ENCODE data around the gene ATF5.

Gene ATF5, protein sequence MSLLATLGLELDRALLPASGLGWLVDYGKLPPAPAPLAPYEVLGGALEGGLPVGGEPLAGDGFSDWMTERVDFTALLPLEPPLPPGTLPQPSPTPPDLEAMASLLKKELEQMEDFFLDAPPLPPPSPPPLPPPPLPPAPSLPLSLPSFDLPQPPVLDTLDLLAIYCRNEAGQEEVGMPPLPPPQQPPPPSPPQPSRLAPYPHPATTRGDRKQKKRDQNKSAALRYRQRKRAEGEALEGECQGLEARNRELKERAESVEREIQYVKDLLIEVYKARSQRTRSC

DNA sequence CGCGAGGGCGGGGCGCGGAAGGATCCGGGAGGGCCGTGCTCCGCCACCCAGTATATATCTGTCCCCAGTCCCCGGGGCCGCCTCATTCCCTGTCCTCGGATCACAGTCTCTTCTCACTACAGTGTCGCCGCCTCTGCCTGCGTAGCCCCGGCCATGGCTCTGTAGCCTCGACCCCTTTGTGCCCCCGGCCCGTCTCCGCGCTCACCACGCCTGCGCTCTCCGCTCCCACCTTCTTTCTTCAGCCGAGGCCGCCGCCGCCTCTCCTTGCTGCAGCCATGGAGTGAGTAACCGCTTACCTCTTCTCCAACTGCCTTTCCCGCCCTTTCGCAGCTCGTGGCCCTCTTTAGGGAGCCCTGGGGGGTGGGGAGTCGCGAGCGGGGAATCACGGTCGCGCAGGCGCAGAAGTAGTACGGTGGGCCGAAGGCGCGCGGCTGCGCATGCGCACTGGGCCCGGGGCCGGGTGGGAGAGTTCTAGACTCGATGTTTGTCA, at the start of gene ATF5, which contains the start of gene NUP62:
TSS of gene ATF5 (plus strand) at position 85 of the 490 bp plus-strand sequence. CDS start 1,646 bp downstream, outside the sequence.
TSS of gene NUP62 (minus strand) at position 384 of the 490 bp plus-strand sequence. CDS start 19,697 bp downstream, outside the sequence.
- peak; percentile 89 to 96 for DNase-seq

DNA sequence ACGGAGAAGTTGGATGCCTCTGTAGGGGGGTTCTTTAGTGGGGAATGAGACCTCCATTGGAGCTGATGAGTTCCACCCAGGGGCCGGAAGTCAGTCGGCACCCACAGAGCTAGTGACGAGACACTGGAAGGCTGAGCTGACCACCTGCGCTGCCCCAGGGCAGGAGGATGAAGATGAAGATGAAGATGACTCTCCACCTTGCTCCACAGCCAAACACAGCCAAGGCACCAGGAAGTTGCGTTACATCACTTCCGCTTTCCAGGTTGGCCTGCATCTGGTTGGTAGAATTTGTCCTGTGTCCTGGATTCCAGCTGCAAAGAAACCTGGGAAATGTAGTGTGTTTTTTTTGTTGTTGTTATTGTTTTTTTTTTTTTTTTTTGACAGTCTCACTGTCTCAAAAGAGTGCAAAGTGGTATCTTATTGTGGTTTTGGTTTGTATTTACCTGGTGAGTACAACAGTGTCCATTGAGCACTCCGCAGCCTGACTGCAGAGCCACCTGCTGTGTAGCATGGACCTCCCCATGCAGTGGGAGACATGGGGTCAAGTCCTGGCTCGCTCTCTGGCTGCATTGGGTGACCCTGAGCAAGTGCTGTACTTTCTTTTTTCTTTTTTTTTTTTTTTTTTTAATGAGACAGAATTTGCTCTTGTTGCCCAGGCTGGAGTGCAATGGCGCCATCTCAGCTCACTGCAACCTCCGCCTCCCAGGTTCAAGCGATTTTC, 49.6 kb upstream of the ATF5 start:
- DNase-seq, result no peak

DNA sequence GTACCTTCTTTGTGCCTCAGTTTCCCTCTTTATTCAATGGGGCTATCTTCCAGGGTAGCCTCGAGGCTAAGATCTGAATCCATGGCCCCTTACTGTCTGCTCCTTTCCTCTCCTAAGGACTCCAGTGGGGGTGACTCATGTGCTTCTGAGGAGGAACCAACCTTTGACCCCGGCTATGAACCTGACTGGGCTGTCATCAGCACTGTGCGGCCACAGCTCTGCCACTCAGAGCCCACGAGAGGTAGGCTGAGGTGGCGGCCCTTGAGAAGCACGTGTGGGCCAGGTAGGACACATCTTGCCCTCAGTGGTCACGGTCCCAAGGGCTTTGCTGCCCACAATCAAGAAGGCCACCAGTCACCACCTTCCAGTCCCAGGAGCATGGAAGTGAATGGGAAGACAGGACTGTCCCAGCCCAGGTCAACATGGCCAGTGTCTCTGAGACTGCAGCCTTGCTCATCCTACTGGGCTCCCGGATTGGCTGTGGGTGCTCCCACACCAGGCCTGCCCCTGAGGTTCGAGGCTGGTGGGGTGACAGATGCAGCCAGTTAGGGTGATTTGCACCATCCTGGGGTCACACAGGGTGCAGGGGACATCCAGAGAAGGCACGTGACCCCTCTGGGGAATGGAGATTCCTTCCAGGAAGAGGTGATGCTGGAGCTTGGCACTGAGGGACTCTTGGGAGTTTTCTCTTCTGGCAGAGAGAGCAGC, 48.7 kb upstream of the ATF5 start:
- DNase-seq, result no peak

DNA sequence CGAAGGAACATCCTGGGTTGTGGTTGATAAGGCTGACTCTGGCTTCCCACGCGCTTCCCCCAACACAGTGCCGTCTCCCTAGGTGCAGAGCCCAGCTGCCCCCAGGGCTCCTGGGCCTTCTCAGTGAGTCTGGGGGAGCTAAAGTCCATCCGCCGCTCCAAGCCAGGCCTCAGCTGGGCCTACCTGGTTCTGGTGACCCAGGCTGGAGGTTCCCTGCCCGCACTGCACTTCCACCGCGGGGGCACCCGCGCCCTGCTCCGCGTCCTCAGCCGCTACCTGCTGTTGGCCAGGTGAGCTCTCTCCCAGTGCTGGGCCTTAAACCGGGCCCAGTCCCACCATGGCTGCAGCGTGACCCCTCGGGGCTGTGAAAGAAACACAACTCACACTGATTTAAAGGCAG, 47.8 kb upstream of the ATF5 start:
- no peak for DNase-seq

DNA sequence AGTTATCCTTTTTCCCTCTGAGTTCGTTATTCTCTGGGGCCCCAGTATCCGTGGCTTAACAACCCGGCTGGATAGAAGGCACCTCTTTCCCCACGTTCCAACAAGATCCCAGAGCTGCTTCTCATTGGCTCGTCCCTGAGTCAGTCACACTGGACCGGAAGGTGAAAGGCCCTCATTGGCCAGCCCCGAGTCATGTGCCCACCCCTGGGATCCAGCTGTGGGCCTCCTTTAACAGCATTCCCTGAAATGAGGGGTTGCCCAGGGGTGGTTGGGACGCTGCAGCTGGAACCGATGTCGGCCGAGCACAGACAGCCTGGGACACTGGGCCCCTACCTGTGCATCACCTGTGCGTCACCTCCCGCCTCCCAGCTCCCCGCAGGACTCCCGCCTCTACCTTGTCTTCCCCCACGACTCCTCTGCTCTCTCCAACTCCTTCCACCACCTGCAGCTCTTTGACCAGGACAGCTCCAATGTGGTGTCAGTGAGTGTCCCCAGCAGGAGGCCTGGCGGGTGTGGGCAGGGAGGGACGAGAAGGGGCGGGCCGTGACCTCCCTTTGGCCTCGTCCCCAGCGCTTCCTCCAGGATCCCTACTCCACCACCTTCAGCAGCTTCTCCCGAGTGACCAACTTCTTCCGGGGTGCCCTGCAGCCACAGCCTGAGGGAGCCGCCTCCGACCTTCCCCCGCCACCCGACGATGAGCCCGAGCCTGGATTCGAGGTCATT, 47.2 kb upstream of the ATF5 start:
- no peak for DNase-seq

DNA sequence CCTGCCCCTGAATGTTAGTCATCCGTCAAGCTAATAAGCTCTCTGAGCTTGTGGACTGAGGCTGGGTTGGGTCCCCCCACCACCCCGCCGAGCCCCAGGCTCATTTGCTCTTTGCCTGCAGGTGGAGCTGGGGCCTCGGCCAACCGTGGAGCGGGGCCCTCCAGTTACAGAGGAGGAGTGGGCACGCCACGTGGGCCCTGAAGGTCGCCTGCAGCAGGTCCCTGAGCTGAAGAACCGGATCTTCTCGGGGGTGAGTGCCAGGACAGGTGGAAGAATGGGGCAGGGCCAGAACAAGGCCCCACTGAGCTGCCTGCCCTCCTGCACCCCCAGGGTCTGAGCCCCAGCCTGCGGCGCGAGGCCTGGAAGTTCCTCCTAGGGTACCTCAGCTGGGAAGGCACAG, 46.4 kb upstream of the ATF5 start:
- no peak for DNase-seq

DNA sequence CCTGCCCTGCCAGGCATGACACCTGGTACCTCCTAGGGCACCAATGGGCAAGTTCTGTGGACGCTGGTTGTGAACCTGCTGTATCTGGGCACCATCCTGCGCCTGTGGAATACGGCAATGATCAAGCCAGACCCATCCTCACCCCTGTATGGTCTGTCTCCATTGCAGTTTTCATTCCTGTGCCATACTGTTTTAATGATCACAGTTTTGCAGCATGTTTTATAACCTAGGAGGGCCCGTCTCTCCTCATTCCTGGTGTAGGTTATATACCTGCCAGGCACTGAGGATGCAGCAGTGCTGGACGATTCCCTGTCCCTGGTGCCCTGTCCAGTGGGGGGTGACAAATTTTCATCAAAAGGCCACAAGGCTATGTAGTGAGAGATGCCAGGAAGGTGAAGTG, 45.9 kb upstream of the ATF5 start:
- no peak for DNase-seq

DNA sequence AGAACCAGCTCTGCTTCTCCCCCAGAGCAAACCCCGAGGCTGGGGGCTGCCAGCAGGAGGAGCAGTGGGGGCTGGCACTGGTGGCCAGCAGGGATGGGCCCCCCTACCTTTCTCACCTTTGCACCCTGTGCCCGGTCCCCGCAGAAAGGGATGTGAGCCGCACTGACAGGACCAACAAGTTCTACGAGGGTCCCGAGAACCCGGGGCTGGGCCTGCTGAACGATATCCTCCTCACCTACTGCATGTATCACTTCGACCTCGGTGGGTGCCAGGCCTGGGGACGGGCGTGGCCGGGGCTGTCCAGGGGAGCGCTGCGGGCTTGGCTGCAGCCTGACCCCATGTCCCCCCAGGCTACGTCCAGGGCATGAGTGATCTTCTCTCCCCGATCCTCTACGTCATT, 44.9 kb upstream of the ATF5 start:
- no peak for DNase-seq

DNA sequence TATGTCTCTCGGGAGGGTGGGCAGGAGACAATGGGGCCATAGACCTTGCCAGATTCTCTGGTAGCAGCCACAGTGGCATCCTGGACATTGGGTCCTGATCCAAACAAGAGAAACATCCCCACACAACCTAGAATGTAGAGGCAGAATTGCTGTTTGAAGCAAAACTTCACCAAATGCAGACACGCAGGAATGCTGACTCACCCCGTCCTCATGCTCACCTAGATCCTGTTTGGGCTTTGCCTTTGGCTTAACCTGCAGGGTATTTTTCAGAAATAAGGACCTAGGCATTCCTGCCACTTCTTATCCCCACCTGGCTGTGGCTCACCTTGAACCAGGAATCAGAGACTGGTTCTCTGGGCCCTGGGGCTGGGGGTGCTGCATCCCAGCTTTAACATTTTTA, 44.2 kb upstream of the ATF5 start:
- DNase-seq, result no peak

DNA sequence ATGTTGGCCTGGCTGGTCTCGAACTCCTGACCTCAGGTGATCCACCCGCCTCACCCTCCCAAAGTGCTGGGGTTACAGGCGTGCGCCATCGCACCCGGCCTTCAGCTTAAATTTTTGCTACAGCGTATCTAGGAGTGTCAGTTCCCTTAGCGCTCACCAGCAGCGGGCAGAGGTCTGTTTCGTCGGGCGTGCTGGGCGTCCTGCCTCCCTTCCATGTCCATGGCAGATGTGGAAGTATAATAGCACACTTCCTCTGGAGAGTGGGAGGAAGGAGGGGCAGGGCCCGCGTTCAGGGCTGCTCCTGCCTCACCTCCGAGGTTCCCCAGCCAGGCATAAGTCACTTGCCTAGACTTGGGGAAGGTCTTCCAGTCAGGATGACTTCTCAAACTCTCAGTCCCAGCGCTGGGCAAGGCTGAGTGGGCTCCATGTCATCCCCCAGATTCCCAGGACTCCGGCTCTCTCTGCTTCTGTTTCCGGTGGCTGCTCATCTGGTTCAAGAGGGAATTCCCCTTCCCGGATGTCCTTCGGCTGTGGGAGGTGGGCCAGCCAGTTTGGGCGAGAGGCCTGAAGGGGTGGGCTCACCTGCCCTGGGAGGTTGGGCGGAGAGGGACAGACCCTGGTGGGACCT, 41.9 kb upstream of the ATF5 start:
- no peak for DNase-seq

DNA sequence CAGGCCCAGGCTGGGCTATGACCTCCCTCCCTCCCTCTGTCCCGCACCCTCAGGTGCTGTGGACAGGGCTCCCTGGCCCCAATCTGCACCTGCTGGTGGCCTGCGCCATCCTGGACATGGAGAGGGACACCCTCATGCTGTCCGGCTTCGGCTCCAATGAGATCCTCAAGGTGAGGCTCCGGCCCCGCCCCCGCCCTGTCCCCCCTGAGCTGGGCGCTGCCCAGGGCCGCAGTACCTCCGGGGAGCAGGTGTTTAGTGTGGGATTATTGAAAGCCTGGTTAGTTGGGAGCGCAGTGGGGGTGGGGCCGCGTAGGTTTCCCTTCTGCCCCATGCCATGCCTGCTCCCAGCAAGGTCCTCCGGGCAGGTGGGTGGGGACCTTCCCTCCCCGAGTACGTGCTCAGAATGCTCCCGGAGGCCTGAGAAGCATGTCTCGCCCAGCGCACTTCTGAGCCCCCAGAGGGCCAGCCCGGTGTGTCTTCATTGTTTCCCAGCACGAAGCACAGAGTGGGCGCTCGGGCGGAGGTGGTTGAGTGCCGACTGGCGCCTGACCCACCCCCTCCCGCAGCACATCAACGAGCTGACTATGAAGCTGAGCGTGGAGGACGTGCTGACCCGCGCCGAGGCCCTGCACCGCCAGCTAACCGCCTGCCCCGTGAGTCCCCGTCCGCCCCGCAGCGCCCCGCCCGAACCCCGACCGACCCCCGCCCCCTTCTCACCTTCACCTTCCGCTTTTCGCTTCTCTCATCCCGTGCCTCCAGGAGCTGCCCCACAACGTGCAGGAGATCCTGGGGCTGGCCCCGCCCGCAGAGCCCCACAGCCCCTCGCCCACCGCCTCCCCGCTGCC, 41.1 kb upstream of the ATF5 start:
- DNase-seq, result no peak

DNA sequence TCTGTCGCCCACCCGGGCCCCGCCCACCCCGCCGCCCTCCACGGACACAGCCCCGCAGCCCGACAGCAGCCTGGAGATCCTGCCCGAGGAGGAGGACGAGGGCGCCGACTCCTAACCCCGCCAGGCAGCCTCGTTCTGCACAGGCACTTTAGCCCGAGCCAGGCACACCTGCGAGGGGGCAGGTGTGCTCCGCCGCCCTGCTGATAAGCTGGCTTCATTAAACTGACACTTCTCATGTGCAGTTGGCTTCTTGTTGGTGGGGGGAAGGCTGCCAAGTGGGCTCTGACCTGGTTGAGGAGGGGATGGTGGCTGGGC, 40.5 kb upstream of the ATF5 start:
- DNase-seq, result no peak

DNA sequence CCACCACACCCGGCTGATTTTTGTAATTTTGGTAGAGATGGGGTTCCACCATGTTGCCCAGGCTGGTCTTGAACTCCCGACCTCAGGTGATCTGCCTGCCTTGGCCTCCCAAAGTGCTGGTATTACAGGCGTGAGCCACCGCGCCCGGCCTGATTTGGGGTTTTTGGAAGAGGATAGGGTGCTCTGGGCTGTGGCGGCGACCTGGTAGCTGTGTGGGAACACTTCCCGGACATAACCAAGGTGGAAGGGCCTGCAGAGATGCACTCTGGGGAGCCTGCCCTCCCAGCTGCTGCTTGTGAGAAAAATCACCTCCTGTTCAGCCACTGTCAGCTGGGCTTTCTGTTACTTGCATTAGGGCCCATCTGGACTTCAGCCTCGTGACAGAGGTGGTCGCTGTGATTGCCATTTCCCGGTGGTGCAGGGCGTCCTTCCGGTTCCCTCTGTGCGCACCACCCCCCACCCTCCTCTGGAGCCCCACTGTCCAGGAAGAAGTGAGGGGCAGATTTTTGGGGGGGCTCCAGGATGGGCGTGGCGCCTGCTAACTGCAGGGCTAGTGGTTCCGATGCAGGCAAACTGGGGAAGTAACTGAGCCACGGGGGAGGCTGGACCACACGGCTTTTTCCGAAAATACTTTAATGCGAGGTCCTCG, 39.8 kb upstream of the ATF5 start:
- no peak for DNase-seq

DNA sequence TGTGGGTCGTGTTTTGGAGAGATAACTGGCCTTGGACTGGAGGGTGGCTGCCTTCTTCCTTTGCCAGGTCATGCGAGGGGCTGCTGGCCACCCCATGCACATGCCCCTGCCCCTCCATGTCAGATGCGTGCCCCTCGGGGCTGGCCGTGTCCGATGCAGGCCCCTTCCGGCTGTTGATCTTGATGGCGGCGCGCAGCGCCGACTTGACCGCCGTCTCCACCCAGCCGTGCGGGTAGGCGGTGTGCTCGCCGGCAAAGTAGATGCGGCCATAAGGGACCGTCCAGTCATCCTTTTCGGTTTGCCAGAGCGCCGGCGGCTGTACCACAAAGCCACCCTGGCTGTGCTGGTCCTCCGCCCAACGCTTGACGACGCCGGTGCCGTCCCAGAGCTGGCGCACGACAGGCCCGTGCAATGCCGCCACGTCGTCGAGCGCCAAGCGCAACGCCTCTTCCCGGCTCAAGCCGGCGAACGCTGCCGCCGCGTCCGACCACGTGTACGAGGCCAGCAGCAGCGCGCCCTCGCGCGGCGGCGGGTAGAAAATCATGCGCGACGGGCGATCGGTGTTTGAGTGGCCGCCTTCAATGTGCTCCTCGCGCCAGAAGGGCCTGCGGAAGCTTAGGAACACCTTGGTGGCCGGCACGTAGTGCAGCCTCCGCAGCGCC, 39.2 kb upstream of the ATF5 start:
- DNase-seq, result peak; percentile 71 to 72

DNA sequence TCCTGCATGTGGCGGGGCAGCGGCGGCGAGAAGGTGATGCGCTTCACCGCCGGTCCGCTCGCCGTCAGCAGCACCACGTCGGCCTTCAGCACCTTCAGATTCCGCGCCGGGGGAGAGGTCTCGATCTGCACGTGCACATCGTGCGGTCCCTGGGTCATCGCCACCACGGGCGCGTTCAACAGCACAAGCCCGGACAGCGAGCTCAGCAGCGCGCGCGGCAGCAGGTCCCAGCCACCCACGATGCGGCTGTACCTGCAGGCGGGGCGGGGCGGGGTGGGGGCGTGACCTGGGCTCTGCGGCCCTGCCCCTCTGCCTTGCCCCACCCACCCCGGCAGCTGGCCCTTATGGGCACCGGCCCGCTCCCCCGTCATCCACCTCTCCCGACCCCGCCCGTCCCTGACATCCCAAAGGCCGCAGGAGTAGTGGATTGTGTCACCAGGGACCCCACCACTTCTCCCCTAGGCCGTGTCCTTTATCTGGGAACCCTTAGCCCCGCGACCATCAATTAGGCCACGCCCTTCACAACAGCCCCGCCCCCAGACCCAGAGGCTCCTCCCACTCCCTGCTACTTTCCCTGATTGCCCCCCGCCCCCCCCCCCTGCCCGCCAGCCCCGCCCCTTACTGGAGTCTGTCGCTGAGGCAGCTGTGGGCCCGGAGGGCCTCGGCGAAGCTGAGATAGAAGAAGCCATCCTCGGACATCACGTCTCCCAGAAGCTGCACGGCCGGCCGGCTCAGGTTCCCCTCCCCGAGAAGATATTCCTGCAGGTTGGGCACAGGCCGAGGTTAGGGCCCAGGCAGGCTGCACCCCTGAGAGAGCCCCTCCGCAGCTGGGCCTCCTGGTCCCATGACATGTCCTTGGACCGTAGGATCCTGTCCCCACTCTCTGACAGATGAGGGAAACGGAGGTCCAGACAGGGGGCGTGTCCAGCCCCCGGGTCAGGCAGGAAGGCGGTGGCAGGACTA, 38.4 kb upstream of the ATF5 start:
- peak; percentile 68 to 76 for DNase-seq

DNA sequence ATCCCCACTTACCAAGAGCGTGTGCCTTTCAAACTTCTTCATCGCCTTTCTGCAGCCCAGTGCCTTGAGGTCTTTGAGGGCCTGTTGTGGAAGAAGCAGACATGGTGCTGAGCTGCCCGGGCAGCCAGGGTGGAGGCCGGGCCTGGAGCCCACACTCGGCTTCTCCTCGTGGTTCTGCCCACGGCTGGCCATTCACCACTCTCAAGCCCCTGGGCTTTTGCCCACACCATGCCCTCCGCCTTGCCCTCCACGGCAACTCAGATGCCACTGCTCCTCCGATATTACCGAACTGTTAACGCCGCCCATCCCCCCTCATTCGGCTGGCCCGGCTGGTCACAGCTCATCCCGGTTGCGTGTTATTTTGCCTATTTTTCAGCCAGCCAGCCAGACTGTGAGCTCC, 37.6 kb upstream of the ATF5 start:
- DNase-seq, result no peak

DNA sequence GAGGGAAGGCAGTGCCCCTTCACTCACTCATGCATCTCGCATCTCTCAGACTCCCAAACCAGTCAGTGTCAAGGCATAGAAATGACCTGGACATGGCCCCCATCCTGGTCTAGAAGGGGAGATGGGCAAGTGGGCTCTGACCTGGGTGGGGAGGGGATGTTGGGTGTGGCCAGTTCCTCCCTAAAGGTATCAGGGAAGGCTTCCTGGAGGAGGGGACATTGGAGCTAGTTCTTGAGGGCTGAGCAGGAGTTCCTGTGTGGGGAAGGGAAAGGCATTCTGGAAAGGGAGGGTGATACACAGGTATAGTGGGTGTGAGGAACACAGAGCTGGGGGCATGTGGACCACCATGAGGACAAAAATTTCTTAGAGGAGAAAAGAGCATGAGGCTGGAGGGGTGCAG, 36.3 kb upstream of the ATF5 start:
- no peak for DNase-seq

DNA sequence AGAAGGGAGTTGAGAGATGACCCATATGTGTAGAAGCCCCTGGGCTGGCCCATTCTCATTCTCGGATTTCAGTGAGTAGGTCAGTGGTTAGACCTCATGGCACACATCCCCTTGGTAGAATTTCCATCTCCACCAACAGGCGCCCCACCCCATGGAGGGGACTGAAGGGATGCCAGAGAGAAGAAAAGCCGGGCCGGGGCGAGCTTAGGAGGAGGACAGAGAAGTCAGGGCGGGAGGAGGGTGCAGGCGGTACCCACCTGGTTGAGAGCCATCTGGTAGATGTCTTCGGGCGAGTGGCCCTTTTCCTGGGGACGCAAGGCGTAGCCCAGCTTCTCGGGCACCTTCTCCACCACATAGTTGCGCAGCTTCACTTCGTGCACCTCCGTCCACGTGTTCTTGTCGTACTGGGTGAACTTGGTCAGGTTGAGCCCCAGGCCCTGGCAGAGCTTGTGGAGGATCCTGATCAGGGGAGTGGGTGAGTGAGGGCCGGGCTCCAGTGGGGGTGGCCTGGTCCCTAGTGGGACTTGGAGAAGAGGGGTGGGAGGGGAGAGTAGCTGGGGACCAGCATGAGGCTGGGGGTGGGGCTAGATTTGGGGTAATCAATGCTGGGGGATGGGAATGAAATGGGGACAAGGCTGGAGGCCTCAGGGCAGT, 34.9 kb upstream of the ATF5 start:
- DNase-seq, result no peak
